HG02678 (cell line): ENCODE results near the gene KRT72.

ENCODE experiments used
- ATAC-seq: cut with Tn5 transposase; IDR thresholded peaks from one replicate; pipeline ENCODE4 v1.9.1; 2021; ENCODE audit warnings: mild to moderate bottlenecking, moderate library complexity; ENCODE audit not compliant: unreplicated experiment

The KRT72 gene

DNA sequence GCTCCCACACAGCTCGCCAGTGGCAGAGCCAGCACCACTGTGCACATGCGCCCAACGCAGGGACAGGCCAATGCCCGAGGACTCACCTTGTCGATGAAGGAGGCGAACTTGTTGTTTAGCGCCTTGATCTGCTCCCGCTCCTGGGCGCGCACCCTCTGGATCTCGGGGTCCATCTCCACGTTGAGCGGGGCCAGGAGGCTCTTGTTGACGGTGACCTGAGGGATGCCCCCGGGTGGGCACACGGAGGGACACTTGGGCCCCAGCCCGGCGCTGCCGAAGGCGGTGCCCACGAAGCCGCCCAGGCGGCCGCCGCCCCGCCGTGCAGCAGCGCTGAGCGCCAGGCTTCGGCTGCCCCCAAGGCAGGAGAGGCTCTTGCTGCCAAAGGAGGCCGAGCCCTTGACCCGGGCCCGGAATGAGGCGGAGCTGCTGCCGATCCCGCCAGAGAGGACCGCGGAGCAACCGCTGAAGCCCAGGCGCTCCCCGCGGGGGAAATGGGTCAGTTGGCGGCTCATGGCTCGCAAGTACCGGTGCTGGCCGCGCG lies at the start of gene KRT72:
KRT72 (minus strand) TSS at position 523 of the 541 bp plus-strand sequence; CDS start at position 512, 11 bp downstream.
- ATAC-seq = no peak

GRCh38 chr12:52650520-52651081 lies 49.3 kb upstream of the KRT72 start:
- no peak for ATAC-seq

- ATAC-seq = no peak
Measured at GRCh38 chr12:52649066-52649465, 47.8 kb upstream of the KRT72 start.

- no peak for ATAC-seq
Measured at GRCh38 chr12:52648012-52648550, 46.8 kb upstream of the KRT72 start.

DNA sequence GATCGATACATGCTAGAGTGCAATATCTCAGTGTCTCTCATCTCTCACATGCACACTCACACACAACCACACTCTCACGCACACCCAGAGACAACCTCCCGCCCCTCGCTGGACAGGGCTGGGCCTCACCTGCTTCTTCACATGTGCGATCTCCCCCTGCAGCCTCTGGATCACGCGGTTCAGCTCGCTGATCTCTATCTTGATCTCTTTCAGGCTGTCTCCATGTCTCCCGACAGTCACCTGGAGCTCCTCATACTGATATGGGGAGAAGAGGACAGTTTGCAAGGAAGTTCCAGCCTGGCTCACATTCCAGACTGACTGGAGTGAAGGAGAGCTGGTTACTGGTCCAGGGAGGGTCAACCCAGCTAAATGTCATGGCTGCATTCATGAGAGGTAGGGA lies 46.3 kb upstream of the KRT72 start:
- no peak for ATAC-seq

GRCh38 chr12:52646613-52647012 lies 45.4 kb upstream of the KRT72 start:
- no peak for ATAC-seq

GRCh38 chr12:52645982-52646381 lies 44.7 kb upstream of the KRT72 start:
- no peak for ATAC-seq

GRCh38 chr12:52645120-52645761 lies 44.0 kb upstream of the KRT72 start:
- no peak for ATAC-seq

GRCh38 chr12:52644078-52644415 lies 42.8 kb upstream of the KRT72 start:
- ATAC-seq = no peak

- ATAC-seq = no peak
Measured at GRCh38 chr12:52643233-52644077, 42.2 kb upstream of the KRT72 start.

GRCh38 chr12:52641468-52641867 lies 40.2 kb upstream of the KRT72 start:
- no peak for ATAC-seq

DNA sequence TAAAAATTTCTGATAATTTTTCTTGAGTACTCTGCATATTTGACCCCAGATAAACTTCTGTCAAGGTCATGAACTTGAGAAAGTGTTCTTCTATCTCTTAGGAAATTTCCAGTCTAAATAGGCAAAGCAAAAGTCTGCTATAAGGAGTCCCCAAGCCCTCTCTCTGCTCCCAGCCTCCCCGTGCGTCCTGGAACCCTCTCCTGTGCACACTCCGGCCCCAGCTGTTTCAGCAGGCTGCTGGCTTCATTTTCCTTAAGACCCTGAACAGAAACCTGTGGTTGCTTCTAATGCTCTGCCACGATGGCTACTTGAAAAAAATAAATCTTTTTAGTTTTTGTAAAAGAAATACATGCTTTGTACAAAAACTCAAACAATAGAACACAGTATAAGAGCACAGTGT lies 36.0 kb upstream of the KRT72 start:
- no peak for ATAC-seq

DNA sequence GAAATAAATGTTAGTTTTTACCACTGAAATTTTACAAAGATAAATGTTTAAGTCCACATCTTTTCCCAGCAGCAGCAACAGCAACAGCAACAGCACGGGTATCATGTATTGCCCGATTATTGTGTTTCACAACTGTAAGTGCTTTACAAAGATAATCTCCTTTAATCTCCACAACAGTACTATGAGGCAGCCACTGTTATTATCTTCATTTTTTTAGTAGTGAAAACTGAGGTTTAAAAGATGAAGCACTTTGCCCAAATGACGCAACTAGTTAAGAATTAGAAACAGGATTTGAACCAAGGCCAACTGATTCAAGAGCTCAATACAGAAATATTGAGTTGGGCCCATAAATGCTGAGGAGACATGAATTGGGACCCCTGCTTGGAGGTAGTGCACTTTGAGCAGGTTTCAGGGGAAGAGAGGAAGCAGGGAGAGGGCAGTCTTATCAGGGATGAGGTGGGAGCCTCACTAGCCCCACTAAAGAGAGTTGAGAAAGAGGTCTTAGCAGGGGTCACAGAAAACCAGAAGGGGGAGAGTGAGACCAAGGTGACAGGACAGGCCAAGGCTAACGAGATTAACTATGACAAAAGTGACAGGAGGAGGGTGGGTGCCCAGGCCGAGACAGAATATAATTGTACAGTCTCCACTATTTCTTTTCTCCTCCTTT lies 35.5 kb upstream of the KRT72 start:
- ATAC-seq = no peak

DNA sequence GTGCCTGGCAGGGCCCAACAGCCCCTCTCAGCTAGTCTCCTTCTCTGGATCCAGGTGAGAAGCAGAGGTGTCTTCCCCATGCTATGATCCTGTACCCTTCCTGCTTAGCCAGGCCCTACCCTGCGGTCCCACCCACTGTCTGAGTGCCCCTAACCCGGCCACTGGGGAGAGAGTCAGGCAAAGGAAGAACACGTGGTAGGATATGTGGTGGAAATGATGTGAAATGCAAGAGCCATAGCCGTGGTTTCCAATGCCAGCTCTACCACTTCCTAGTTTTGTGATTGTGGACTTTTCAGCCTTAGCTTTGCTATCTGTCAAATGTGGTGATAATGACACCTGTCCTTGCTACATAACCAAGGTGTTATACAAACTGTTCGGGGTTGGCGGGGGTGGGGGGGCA lies 34.9 kb upstream of the KRT72 start:
- ATAC-seq = no peak

- no peak for ATAC-seq
Measured at GRCh38 chr12:52634266-52635056, 33.2 kb upstream of the KRT72 start.

GRCh38 chr12:52633383-52633782 lies 32.1 kb upstream of the KRT72 start:
- ATAC-seq = no peak

DNA sequence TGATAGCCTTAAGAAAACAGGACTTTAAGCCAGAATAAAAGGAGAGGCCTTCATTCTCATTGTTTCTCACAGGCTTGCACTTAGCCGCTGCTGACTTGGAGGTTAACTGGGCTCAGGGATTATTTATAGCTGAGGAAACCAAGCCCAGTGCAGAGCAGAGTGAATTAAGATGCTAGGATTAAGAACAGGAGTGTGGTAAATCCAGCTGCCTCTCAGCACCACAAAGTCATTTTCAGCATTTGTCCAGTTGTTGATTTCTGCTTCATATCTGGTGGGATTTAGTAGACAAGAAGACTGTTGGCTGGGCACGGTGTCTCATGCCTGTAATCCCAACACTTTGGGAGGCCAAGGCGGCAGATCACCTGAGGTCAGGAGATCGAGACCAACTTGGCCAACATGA lies 31.4 kb upstream of the KRT72 start:
- no peak for ATAC-seq

DNA sequence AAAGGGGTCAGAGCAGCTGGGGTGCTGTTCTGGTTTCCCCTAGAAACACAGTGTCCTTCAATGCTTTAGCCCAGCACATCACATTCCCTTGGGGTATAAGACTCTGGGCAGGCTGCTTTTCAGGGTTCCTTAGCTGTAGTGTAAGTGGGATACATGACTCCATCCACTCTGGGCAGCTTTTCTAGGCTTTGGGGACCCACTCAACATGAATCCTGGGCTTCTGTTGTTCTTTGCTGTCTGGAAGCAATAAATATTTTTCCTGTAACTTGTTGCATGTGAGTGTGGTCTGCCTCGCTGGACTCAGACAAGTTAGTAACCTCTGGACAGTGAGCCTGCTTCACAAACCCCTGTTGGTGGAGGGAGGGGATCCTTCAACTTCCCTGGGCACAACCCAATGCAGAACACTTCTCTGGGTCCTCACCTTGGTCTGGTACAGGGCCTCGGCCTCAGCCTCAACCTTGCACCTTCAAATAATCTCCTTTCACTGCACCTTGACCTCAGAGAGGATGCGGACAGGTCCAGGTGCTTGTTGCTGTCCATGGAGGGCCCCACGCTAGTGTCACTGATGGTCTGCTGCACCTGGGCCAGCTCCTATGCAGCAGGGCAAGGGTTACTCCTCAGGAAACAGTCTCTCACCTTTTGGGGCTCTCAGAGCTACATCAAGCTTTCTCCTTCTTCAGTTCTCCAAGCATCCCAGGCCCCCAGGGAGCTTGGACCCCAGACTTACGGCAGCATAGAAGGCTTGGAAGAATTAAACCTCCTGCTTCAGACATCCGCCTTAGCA lies 30.6 kb upstream of the KRT72 start:
- no peak for ATAC-seq

- ATAC-seq = no peak
Measured at GRCh38 chr12:52631264-52631663, 30.0 kb upstream of the KRT72 start.
